PFSK-1 (cell line): ENCODE measurements around the gene WDR64.

Experiments
- FOXP2 ChIP-seq: optimal IDR thresholded peaks from 2 replicates; pipeline ENCODE3; 2011; ENCODE audit warnings: borderline replicate concordance, control low read depth, inconsistent platforms; ENCODE audit not compliant: insufficient read depth; ENCODE audit errors: extremely low read length, extremely low read depth
- POLR2AphosphoS5 ChIP-seq: IDR thresholded peaks from 2 replicates; pipeline ENCODE4 v1.6.1; 2012; ENCODE audit warnings: low read depth, mild to moderate bottlenecking, control low read depth, low read length, moderate library complexity
- REST ChIP-seq, 2 experiments: IDR thresholded peaks; 2 replicates each; pipeline versions ENCODE4 v1.6.1 to v1.8.0; 2011 to 2012; ENCODE audit warnings: low read depth in 2 of 2, low read length in 2 of 2, control low read depth in 1 of 2, inconsistent platforms in 1 of 2, mild to moderate bottlenecking in 1 of 2, moderate library complexity in 1 of 2; ENCODE audit not compliant: insufficient read depth in 1 of 2
- SIN3A ChIP-seq: IDR thresholded peaks from 2 replicates; pipeline ENCODE4 v1.6.1; 2012; ENCODE audit warnings: mild to moderate bottlenecking, low read length, moderate library complexity, borderline replicate concordance; ENCODE audit not compliant: insufficient read depth

- TF ChIP-seq REST (IDR thresholded peaks at IDR 0.05; ENCODE audit: insufficient read depth in 1 of 2, low read depth in 2 of 2, low read length in 2 of 2) (no peak), FOXP2 (no peak), SIN3A (no peak), POLR2AphosphoS5 (no peak)
Measured at GRCh38 chr1:241736387-241736786, 84.3 kb downstream of the WDR64 start.
